HG03439 (cell line): ENCODE measurements around the gene JMY.
"Not testable (repeated sequence)": the region's sequence is repeated elsewhere in the genome, so short reads cannot be mapped to it uniquely, and the experiment has no call there.

Experiments used
- ATAC-seq: cut with Tn5 transposase; IDR thresholded peaks from one replicate; pipeline ENCODE4 v1.9.1; 2021; ENCODE audit warnings: mild to moderate bottlenecking, moderate library complexity; ENCODE audit not compliant: unreplicated experiment

The JMY gene

GRCh38 chr5:79236970-79237739 is 1.2 kb downstream of the JMY start:
- ATAC-seq = peak; percentile 32

DNA sequence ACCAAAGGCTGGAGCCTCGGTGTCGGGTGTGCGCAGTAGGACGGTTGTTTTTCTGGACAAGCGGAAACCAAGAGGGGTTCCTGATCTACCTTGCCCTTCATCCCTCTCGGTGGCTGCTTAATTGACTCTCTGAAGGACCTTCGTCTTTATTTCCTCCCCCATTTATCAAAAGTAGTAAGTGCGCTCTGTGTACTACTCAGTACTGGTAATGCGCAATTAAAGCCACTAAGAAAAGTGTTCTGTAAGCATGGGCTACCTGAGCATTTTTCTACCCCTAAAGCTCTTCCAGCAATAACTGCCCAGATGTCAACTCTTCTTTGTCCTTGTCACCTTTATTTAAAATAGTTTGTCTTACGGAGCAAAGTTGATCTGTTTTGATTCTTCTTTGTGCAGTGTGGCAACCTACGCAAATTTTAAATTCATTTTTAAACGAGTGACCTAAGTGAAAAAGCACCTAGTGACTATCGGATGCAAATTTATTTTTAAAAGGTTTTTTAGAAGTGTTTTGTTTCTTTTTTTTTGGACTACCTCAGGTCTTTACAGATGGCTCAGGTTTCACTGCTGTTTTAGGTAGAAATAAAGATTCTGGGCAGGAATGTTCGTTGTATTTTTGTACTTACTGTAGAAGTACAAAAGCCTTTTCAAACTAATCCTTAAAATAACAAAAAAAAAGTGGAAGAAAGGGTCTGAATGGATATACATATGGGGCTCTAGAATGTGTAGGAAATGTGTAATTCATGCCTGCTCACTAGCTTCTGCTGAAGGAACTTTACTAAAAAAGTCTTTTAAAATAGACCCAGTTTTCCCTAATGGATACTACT is 2.0 kb downstream of the JMY start:
- no peak for ATAC-seq

DNA sequence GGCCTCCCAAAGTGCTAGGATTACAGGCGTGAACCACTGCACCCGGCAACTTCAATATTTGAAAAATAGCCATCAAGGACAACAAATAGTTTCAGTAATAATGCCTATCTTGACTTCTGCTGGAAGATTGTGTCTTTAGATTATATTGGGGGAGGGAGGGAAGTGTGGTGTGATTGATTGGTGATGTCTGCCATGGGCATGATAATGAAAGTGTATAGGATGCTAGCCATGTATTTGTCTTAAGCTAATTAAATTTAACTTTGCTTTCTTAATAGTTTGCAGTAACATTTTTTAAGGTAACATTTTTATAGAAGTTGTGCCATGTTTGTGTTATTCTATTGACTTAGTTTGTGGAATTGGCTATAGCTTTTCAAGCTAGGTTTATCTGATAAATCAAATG is 4.6 kb downstream of the JMY start:
- no peak for ATAC-seq

DNA sequence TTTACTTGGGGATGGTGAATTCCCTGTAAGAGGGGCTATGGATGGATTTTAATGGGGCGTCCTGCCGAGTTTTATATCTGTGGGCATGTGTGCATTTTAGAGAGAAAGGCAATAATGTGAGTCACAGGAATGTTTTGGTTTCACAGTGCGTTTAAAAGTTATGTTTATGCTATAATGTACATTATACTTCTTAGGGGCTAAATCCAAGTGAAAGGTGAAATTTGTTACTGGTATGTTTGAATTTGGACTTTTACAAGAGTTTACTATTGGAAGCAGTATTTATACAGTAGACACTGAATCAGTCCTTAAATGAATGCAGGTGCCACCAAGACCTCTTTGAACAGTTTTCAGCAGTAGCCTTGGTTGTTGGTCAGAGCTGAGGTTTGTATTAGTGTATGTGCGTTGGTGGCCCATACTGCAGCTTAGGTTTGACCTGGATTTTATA is 5.6 kb downstream of the JMY start:
- ATAC-seq = no peak

GRCh38 chr5:79242242-79243039 is 6.5 kb downstream of the JMY start:
- no peak for ATAC-seq

DNA sequence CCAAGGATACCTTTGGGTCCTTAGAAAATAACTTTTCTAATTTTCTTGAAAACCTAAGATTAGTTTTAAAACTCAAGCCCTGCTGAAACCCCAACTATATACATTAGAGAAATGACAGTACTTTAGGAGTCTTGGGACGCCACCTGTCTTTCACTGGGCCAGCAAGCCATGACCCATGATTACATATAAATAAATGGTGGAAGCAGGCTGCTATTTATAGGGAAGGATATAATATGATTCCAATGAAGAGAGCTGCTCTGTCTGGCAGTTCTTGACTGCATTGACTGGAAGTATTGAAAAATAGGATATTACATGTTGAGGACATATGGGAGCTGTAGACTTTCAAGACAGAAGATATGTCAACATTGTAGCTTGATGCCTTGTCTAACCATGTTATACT is 7.3 kb downstream of the JMY start:
- no peak for ATAC-seq

DNA sequence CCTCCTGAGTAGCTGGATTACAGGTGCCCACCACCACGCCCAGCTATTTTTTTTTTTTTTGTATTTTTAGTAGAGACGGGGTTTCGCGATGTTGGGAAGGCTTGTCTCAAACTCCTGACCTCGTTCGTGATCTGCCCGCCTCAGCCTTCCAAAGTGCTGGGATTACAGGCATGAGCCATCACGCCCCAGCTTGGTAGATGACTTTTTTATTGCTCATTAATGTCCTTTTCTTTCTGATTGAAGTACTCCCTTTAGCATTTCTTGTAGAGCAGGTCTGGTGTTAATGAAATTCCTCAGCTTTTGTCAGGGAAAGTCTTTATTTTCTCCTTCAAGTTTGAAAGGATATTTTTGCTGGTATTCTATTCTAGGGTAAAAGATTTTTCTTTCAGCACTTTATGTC is 18.1 kb downstream of the JMY start:
- ATAC-seq = not testable (repeated sequence)

- peak; percentile 73 for ATAC-seq
Measured at GRCh38 chr5:79255786-79256557, 20.0 kb downstream of the JMY start.

DNA sequence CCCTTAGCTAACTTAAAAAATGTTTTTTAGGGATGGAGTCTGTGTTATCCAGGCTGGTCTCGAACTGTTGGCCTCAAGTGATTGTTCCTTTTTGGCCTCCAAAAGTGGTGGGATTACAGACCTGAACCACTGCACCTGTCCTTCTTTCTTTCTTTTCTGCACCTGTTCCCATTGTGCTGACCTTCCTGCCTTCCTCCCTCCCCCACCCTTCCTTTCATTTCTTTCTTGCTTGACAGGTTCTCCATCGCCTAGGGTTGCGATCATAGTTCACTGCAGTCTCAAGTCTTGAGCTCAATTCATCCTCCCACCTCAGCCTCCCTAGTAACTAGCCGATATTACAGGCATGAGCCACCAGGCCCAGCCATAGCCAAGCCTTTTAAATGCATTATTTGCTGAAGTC is 20.6 kb downstream of the JMY start:
- no peak for ATAC-seq

GRCh38 chr5:79257314-79257713 is 21.4 kb downstream of the JMY start:
- no peak for ATAC-seq

GRCh38 chr5:79258801-79259200 is 22.9 kb downstream of the JMY start:
- ATAC-seq = no peak

- no peak for ATAC-seq
Measured at GRCh38 chr5:79259383-79259782, 23.5 kb downstream of the JMY start.

- no peak for ATAC-seq
Measured at GRCh38 chr5:79259810-79260209, 23.9 kb downstream of the JMY start.

DNA sequence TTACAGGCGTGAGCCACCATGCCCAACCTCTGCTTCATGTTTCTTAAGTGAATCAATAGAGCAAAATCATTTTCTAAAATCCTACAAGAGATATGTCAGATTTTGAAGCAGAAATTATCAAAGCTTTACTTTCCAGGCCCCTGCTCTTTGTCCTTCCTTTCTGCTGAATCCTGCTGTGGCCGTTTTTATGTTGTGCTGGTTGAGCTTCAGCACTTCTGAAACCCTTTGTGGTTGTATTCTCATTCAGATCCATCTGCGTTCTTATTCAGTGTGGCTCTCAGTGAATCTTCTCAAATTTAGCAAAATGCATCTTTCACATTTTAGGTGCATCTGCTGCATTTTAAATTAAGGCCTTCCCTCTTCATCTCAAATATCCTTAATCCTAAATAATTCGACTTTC is 26.0 kb downstream of the JMY start:
- no peak for ATAC-seq

- ATAC-seq = no peak
Measured at GRCh38 chr5:79263290-79263689, 27.4 kb downstream of the JMY start.

DNA sequence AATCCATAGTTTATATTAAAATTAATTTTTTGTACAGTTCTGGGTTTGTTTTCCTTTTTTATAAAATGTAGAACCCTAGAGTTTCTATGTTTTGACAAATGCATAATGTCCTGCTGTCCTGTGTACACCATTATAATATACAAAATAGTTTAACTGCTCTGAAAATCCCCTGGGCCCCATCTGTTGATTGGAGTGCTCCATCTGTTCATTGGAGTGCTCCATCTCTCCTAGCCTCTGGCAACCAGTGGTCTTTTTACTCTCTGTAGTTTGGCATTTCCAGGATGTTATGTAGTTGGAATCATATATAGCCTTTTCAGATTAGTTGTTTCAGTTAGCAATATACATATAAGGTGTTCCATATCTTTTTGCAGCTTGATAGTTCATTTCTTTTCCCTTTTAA is 31.2 kb downstream of the JMY start:
- ATAC-seq = no peak

DNA sequence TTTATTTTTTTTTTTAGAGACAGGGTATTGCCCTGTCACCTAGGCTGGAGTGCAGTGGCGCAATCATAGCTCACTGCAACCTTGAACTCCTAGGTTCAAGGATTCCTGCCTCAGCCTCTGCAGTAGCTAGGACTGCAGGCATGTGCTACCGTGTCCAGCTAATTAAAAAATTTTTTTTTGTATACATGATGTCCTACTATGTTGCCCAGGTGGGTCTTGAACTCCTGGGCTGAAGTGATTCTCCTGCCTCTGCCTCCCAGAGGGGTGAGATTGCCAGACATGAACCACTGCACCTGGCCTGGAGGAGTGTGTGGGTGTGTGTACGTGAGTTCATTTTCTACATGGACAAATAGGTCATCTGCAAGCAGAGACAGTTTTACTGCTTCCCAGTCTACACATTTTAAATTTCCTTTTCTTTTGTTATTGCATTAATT is 33.8 kb downstream of the JMY start:
- ATAC-seq = no peak

- no peak for ATAC-seq
Measured at GRCh38 chr5:79273341-79273740, 37.4 kb downstream of the JMY start.

DNA sequence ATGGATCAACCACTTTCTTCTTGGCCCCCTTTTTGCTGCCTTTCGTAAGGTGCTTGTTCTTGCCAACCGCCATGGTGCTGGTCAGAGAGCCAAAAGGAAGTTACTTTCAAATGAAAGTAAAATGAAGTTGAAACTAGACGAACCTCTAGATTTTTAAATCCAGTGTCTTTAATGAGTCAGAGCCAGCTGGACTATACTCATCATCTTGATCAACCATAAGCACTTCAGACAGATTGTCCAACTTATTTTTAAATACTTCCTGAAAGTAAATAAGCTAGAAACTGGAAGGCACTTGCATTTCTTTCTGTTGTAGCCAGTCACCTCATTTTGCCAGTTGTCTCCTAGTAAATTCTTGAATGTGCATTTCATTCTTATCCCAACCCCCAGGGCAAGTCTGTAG is 48.9 kb downstream of the JMY start:
- no peak for ATAC-seq

DNA sequence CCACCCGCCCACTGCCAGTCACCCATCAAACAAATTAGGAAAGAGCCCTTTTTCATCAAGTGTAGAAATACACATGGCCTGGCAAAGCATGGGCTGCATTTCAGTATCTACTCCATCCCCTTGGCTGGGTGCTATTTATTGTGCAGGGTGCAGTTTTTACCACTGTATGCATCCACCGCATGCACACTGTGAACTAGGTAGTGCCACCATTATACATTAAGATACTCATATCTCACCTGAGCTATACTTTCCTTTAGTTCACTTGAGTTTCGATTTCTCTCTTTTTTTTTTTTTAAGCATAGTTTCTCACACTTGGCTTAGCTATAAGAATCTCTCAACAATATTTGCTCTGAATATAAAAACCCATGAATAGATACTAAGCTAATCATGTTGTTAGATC is 49.4 kb downstream of the JMY start:
- no peak for ATAC-seq

DNA sequence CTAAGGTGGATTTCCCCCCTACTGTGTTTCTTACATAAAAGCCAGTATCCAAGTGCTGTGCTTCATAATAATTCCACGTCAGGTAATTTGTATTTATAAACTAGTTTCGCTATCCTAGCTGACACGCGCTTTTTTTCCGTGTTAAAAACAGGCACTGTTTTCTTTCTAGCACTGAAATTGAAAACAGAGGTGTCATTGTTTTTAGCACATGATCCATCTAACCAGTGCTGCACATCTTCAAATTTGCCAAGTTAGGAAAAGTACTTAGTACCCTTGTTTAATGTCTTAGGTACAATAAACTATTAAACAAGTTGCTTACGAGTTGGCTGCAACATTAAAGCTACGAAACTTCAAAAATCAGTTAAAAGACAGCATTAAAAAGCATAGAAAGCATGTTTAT is 49.9 kb downstream of the JMY start:
- no peak for ATAC-seq
